Neural crest cell (in vitro differentiated cells): Measurements from ENCODE around the gene PAX2. TPM values are rescaled to one million over a fixed set of nuclear protein-coding genes. Genes with fewer than 3 reads are reported as not detected.
A peak's percentile ranks its signal among the peaks of the same experiment; 100 is the strongest.

Source experiments
- DNase-seq: peaks from one replicate; pipeline ENCODE4 v3.0.0; 2021; ENCODE audit warnings: low read depth, mixed read lengths, low spot score
- H3K27ac Mint-ChIP-seq: one replicate; pipeline ENCODE4 v1.8.0; 2021; ENCODE audit warnings: mild to moderate bottlenecking, mixed read lengths; ENCODE audit not compliant: unreplicated experiment
- H3K27me3 Mint-ChIP-seq: 2 replicates; pipeline ENCODE4 v1.8.0; 2021; ENCODE audit warnings: low read depth, mild to moderate bottlenecking, mixed read lengths
- H3K36me3 Mint-ChIP-seq: 2 replicates; pipeline ENCODE4 v1.8.0; 2021; ENCODE audit warnings: low read depth, mild to moderate bottlenecking, mixed read lengths
- H3K4me1 Mint-ChIP-seq: 2 replicates; pipeline ENCODE4 v1.8.0; 2021; ENCODE audit warnings: mixed read lengths
- H3K4me3 Mint-ChIP-seq: one replicate; pipeline ENCODE4 v1.8.0; 2021; ENCODE audit warnings: mild to moderate bottlenecking, mixed read lengths
- H3K9me3 Mint-ChIP-seq: 2 replicates; pipeline ENCODE4 v1.8.0; 2021; ENCODE audit warnings: mixed read lengths
- total RNA-seq: library from RNA; stranded (reverse); gene quantifications from 2 replicates; pipeline ENCODE4 v1.2.1, GENCODE V29; 2021
- TF ChIP-seq, protein P1 (sequence below): fragments of 200-600 bp; sonication (generic); conservative IDR thresholded peaks from 2 replicates; pipeline ENCODE4 v1.5.0; 2021; ENCODE audit warnings: antibody characterized with exemption, mild to moderate bottlenecking

PAX2 gene
- total RNA-seq, 1 donor from 2014 or later, result 1.5 TPM

DNA sequence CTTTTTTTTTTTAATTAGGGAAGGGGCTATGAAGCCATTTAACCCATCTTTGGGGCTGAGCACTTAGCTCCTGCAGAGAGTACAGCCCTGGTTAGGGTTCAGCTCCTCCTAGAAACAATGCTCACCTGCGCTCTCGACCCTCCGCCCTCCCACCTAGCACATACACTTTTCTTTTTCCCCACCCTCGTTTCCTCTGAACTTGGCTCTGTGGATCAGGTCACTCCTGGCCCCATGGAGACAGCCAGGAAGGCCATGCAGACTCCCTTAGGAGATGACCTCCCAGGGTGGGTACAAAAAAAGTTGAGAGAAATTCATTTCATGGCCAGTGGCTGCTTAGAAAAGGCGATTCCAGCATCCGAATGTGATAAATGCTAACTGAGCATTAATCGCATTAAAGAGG lies 15.8 kb downstream of the PAX2 start:
- H3K9me3 Mint-ChIP-seq, result no peaks in the 10 kb centered on the region
- no peaks in the 10 kb centered on the region for H3K36me3 Mint-ChIP-seq
- H3K4me3 Mint-ChIP-seq, result no peak overlapping the region
- DNase-seq, result no peak
- H3K4me1 Mint-ChIP-seq, result no peaks in the 10 kb centered on the region
- H3K27ac Mint-ChIP-seq, result no peak overlapping the region
- H3K27me3 Mint-ChIP-seq, result peaks cover 97% of the 10 kb centered on the region
- TF ChIP-seq, protein P1, sequence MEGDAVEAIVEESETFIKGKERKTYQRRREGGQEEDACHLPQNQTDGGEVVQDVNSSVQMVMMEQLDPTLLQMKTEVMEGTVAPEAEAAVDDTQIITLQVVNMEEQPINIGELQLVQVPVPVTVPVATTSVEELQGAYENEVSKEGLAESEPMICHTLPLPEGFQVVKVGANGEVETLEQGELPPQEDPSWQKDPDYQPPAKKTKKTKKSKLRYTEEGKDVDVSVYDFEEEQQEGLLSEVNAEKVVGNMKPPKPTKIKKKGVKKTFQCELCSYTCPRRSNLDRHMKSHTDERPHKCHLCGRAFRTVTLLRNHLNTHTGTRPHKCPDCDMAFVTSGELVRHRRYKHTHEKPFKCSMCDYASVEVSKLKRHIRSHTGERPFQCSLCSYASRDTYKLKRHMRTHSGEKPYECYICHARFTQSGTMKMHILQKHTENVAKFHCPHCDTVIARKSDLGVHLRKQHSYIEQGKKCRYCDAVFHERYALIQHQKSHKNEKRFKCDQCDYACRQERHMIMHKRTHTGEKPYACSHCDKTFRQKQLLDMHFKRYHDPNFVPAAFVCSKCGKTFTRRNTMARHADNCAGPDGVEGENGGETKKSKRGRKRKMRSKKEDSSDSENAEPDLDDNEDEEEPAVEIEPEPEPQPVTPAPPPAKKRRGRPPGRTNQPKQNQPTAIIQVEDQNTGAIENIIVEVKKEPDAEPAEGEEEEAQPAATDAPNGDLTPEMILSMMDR, result no peak

DNA sequence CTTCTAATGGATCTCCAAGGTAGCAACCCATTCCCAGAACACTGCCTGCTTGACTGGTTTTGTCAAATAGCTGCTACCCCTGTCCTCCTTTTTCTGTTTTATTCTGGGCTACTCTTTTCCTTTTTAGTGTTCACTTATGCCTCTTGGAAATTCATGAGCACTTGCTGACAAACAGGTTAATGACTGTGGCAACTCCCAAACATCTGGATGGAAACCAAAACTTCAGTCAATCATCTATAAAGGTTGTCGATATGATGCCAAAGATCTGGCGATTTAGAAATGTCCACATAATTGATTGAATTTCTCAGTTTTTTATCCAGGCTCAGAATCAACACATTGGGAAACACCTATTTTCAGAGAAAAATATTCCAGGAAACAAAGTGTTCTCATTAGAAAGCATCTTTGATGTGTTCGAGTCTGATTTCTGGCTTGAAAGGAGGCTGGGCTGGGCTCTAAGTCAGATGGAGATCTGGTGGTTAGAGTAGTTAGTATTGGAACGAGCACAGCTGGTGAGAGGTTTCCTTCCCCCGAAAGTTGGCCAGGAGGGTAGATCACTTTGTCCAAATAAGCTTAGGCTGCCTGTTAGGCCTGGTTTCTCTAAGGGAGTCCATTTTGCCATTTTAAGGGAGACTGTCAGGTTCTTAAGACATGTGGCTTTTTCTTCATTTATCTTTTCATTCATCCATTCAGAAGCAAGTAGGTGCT lies 17.8 kb downstream of the PAX2 start:
- Mint-ChIP-seq H3K27ac (no peak overlapping the region), H3K4me1 (no peaks in the 10 kb centered on the region), H3K36me3 (no peaks in the 10 kb centered on the region), H3K9me3 (no peaks in the 10 kb centered on the region), H3K4me3 (no peak overlapping the region), H3K27me3 (peaks cover 97% of the 10 kb centered on the region)
- DNase-seq, result no peak
- TF ChIP-seq, protein P1, result no peak

DNA sequence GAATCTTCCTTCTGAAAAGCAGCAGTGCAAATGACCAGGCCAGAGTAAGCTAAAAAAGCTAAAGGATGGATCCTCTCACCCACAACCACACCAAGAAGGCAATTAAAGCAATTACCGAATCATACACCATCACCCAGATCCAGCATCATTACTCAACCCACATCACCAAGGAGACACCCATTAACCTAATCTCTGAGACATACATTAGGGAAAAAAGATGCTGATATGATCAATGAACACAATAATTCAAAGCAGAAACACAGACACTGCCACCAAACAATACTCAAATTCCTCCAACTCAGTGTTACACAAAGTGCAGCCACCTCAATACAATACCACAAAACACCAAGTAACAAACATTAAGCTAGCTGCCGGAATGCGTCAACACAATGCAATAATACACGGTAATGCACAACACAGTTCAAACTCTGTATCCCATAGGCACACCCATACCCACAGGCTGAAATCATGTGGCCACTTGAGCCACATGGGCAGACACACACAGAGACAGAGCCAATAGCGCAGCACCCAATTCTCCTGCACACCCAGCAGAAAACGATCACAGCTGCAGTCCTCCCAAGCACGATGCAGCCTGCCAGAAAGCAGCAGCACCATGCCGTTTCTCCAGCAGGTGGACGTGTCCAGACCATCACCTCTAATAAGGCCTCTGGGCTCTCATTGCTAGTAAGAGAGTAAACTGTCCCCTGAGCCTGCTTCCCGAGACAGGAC lies 21.5 kb downstream of the PAX2 start:
- Mint-ChIP-seq H3K27ac (no peak overlapping the region), H3K27me3 (peaks cover 86% of the 10 kb centered on the region), H3K4me3 (no peak overlapping the region), H3K9me3 (no peaks in the 10 kb centered on the region), H3K4me1 (no peaks in the 10 kb centered on the region), H3K36me3 (no peaks in the 10 kb centered on the region)
- TF ChIP-seq, protein P1, result peak; percentile 30
- DNase-seq, result no peak

DNA sequence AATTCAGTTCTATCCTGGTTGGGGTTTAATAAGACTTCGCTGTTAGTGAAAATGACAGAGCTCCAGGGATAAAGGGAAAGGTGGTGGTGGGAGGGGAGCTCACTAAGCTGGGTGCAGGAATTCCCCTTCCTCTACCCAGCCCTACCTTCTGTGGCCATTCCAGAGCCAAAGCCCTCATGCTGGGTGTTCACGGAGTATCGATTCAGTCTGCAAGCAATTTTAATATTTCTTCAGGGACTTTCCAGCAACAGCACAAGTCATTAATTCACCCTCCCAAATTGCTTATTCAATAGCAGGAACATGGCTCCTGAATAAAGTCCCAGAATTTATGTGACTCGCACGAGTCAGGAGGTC lies 22.0 kb downstream of the PAX2 start:
- no peaks in the 10 kb centered on the region for H3K4me1 Mint-ChIP-seq
- TF ChIP-seq, protein P1, result no peak
- H3K9me3 Mint-ChIP-seq, result no peaks in the 10 kb centered on the region
- H3K27me3 Mint-ChIP-seq, result peaks cover 84% of the 10 kb centered on the region
- DNase-seq, result no peak
- no peaks in the 10 kb centered on the region for H3K36me3 Mint-ChIP-seq
- H3K27ac Mint-ChIP-seq, result no peak overlapping the region
- no peak overlapping the region for H3K4me3 Mint-ChIP-seq

DNA sequence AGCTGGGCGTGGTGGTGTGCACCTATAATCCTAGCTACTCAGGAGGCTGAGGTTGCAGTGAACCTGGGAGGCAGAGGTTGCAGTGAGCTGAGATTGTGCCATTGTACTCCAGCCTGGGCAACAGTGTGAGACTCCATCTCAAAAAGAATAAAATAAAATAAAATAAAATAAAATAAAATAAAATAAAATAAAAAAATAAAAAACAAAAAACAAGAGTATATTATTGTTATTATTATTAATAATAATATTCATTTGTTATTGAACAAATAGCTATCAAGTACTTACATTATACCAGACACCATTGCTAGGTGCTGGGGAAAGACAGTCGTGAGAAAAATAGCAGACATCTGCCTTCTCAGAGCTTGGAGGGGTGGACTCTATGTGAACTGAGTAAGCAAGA lies 24.1 kb downstream of the PAX2 start:
- Mint-ChIP-seq H3K36me3 (no peaks in the 10 kb centered on the region), H3K4me3 (no peak overlapping the region), H3K4me1 (no peaks in the 10 kb centered on the region), H3K9me3 (no peaks in the 10 kb centered on the region), H3K27me3 (peaks cover 82% of the 10 kb centered on the region), H3K27ac (no peak overlapping the region)
- DNase-seq, result no peak
- TF ChIP-seq, protein P1, result no peak
